KMS-11 (cell line): ENCODE measurements around the gene ATRNL1.

ENCODE experiments used
- H2AFZ ChIP-seq: fragments of 200-600 bp; sonication (generic); 2 replicates; pipeline ENCODE4 v1.6.1; 2016; ENCODE audit warnings: antibody characterized with exemption, mixed run types, low read depth
- H3K27ac ChIP-seq: fragments of 200-600 bp; sonication (generic); 2 replicates; pipeline ENCODE4 v1.6.1; 2016; ENCODE audit warnings: mild to moderate bottlenecking, mixed run types
- H3K27me3 ChIP-seq: fragments of 200-600 bp; sonication (generic); 2 replicates; pipeline ENCODE4 v1.6.1; 2017; ENCODE audit warnings: mild to moderate bottlenecking, low read depth, mixed run types, moderate library complexity; ENCODE audit not compliant: insufficient read depth
- H3K36me3 ChIP-seq: fragments of 200-600 bp; sonication (generic); 2 replicates; pipeline ENCODE4 v1.6.1; 2017; ENCODE audit warnings: mild to moderate bottlenecking, mixed run types; ENCODE audit not compliant: insufficient read depth
- H3K4me1 ChIP-seq: fragments of 200-600 bp; sonication (generic); 2 replicates; pipeline ENCODE4 v1.6.1; 2016; ENCODE audit warnings: mild to moderate bottlenecking, low read depth, mixed run types; ENCODE audit not compliant: poor library complexity, severe bottlenecking
- H3K4me2 ChIP-seq: fragments of 200-600 bp; sonication (generic); 2 replicates; pipeline ENCODE4 v1.7.0; 2016; ENCODE audit warnings: mild to moderate bottlenecking, mixed run types
- H3K4me3 ChIP-seq: fragments of 200-600 bp; sonication (generic); IDR thresholded peaks from 2 replicates; pipeline ENCODE4 v1.6.1; 2017; ENCODE audit warnings: low read depth, low read length, mixed read lengths; ENCODE audit not compliant: insufficient read depth
- H3K79me2 ChIP-seq: fragments of 200-600 bp; sonication (generic); 2 replicates; pipeline ENCODE4 v1.6.1; 2016; ENCODE audit warnings: low read depth, mixed run types; ENCODE audit not compliant: insufficient read depth
- H3K9ac ChIP-seq: fragments of 200-600 bp; sonication (generic); 2 replicates; pipeline ENCODE4 v1.6.1; 2016; ENCODE audit warnings: mild to moderate bottlenecking, mixed run types
- H4K20me1 ChIP-seq: fragments of 200-600 bp; sonication (generic); 2 replicates; pipeline ENCODE4 v1.6.1; 2016; ENCODE audit warnings: mild to moderate bottlenecking, mixed run types; ENCODE audit not compliant: insufficient read depth
- TF ChIP-seq, protein P1 (sequence below): fragments of 200-600 bp; sonication (generic); conservative IDR thresholded peaks from 2 replicates; pipeline ENCODE4 v1.6.1; 2017; ENCODE audit warnings: low read depth, mild to moderate bottlenecking, antibody characterized with exemption, low read length, moderate library complexity, mixed read lengths

The ATRNL1 gene

DNA sequence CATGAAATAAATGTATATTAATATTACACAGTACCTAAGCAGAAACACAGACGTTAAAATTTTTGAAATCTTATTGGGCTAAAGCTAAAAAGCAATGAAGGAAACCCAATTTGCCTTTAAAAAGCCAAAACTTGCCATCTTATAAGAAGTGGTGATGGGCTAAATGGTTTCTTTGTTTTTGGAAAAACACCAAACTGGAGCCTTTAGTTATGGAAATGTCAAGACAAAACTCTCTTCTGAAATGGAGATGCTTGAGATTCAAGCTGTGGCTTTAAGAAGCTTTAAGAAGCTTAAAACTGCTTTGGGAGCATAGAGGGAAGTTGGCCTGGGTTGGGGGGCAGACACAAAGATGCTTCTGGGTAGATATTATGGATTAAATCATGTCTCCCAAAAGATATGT is 902.9 kb downstream of the ATRNL1 start:
- TF ChIP-seq, protein P1, sequence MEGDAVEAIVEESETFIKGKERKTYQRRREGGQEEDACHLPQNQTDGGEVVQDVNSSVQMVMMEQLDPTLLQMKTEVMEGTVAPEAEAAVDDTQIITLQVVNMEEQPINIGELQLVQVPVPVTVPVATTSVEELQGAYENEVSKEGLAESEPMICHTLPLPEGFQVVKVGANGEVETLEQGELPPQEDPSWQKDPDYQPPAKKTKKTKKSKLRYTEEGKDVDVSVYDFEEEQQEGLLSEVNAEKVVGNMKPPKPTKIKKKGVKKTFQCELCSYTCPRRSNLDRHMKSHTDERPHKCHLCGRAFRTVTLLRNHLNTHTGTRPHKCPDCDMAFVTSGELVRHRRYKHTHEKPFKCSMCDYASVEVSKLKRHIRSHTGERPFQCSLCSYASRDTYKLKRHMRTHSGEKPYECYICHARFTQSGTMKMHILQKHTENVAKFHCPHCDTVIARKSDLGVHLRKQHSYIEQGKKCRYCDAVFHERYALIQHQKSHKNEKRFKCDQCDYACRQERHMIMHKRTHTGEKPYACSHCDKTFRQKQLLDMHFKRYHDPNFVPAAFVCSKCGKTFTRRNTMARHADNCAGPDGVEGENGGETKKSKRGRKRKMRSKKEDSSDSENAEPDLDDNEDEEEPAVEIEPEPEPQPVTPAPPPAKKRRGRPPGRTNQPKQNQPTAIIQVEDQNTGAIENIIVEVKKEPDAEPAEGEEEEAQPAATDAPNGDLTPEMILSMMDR, result no peak
- H3K79me2 ChIP-seq, result no peaks in the 10 kb centered on the region
- no peak overlapping the region for H3K4me2 ChIP-seq
- no peak overlapping the region for H3K4me3 ChIP-seq
- H3K27me3 ChIP-seq, result no peaks in the 10 kb centered on the region
- H3K27ac ChIP-seq, result no peak overlapping the region
- H3K4me1 ChIP-seq, result no peaks in the 10 kb centered on the region
- no peak overlapping the region for H3K9ac ChIP-seq
- H2AFZ ChIP-seq, result no peak overlapping the region
- H3K36me3 ChIP-seq, result no peaks in the 10 kb centered on the region
- no peaks in the 10 kb centered on the region for H4K20me1 ChIP-seq

DNA sequence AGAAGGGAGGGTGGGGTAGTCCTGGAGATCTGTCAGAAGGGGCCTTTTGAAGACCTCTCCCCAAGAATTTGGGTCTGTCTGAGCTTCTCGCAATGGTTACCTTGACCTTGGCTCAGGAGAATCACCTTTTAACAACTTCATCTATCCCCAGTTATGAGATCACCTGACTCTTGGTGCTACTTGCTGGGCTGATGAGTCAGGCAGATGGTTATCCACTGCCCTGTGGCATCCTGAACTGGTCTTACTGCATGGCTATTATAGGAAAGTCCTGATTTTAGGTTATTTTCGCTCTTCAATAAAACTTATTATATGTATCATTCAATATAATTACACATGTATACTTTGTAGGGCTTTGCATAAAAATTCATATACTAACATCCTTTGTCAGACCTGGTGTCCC is 905.1 kb downstream of the ATRNL1 start:
- H3K79me2 ChIP-seq, result no peaks in the 10 kb centered on the region
- H3K4me1 ChIP-seq, result no peaks in the 10 kb centered on the region
- no peak overlapping the region for H2AFZ ChIP-seq
- H3K4me2 ChIP-seq, result no peak overlapping the region
- H4K20me1 ChIP-seq, result no peaks in the 10 kb centered on the region
- H3K4me3 ChIP-seq, result no peak overlapping the region
- H3K27me3 ChIP-seq, result no peaks in the 10 kb centered on the region
- TF ChIP-seq, protein P1, result no peak
- no peak overlapping the region for H3K27ac ChIP-seq
- H3K9ac ChIP-seq, result no peak overlapping the region
- H3K36me3 ChIP-seq, result no peaks in the 10 kb centered on the region
